IMR-90 (cell line): Measurements from ENCODE around the gene C16orf86. TPM values are rescaled to one million over a fixed set of nuclear protein-coding genes. Genes with fewer than 3 reads are reported as not detected.

Source experiments
- ATAC-seq: fragments of 200-7000 bp; cut with Tn5 transposase; 2 replicates; pipeline ENCODE4 v1.9.1; 2020; ENCODE audit warnings: low read depth, mild to moderate bottlenecking, moderate library complexity
- BruUV-seq: library from RNA; stranded (reverse); fragments of 400-500 nt; replicated peaks from 2 replicates; lab custom pipeline; 2021; lab: Mats Ljungman, UMichigan
- CTCF ChIA-PET: fragments of 300-600 bp; formaldehyde crosslinking; extraction: SDS; loops from one replicate; lab custom pipeline; 2021; ENCODE audit warnings: antibody characterized with exemption; lab: Yijun Ruan, JAX
- POLR2A ChIA-PET: fragments of 300-600 bp; sonication (Branson Sonifier 250); formaldehyde crosslinking; loops from one replicate; lab custom pipeline; 2022; ENCODE audit warnings: antibody characterized with exemption; ENCODE audit not compliant: unreplicated experiment; lab: Charles Lee
- DNase-seq: peaks from one replicate; pipeline ENCODE4 v3.0.0; 2013
- H2AFZ ChIP-seq: replicated peaks from 2 replicates; pipeline ENCODE3; 2013; ENCODE audit warnings: low read length, mild to moderate bottlenecking; ENCODE audit not compliant: poor library complexity
- H2AK5ac ChIP-seq: 2 replicates; pipeline ENCODE4 v1.6.1; 2013; ENCODE audit warnings: low read depth, low read length, inconsistent platforms
- H2AK9ac ChIP-seq: replicated peaks from 2 replicates; pipeline ENCODE3; 2013; ENCODE audit warnings: mild to moderate bottlenecking, low read depth, low read length, moderate library complexity; ENCODE audit not compliant: poor library complexity
- H2BK120ac ChIP-seq: 2 replicates; pipeline ENCODE4 v1.6.1; 2013; ENCODE audit warnings: low read depth, low read length, inconsistent platforms
- H2BK15ac ChIP-seq: 3 replicates; pipeline ENCODE4 v1.6.1; 2013; ENCODE audit warnings: low read depth, low read length, inconsistent platforms
- H2BK20ac ChIP-seq: 2 replicates; pipeline ENCODE4 v1.6.1; 2013; ENCODE audit warnings: low read depth, mild to moderate bottlenecking, inconsistent platforms, low read length, moderate library complexity
- H2BK5ac ChIP-seq: 2 replicates; pipeline ENCODE4 v1.6.1; 2013; ENCODE audit warnings: mild to moderate bottlenecking, low read depth, low read length, inconsistent platforms; ENCODE audit not compliant: poor library complexity, severe bottlenecking
- H3K14ac ChIP-seq: replicated peaks from 2 replicates; pipeline ENCODE4 v1.6.1; 2013; ENCODE audit warnings: low read depth, low read length, inconsistent platforms
- H3K18ac ChIP-seq: 2 replicates; pipeline ENCODE4 v1.6.1; 2013; ENCODE audit warnings: low read depth, low read length, control low read depth
- H3K23ac ChIP-seq: 2 replicates; pipeline ENCODE4 v1.6.1; 2013; ENCODE audit warnings: low read depth, low read length, inconsistent platforms
- H3K27ac ChIP-seq: 2 replicates; pipeline ENCODE4 v1.5.1; 2013; ENCODE audit warnings: mild to moderate bottlenecking, control low read depth, low read length; ENCODE audit not compliant: insufficient read depth
- H3K27me3 ChIP-seq: 2 replicates; pipeline ENCODE4 v1.6.1; 2013; ENCODE audit warnings: low read length; ENCODE audit not compliant: control insufficient read depth, insufficient read depth
- H3K36me3 ChIP-seq: 2 replicates; pipeline ENCODE4 v1.6.1; 2013; ENCODE audit warnings: low read length, mixed read lengths; ENCODE audit not compliant: control insufficient read depth, insufficient read depth
- H3K4ac ChIP-seq: 2 replicates; pipeline ENCODE4 v1.6.1; 2013; ENCODE audit warnings: low read depth, low read length, inconsistent platforms
- H3K4me1 ChIP-seq: 2 replicates; pipeline ENCODE4 v1.6.1; 2013; ENCODE audit warnings: low read length, mixed read lengths; ENCODE audit not compliant: control insufficient read depth, insufficient read depth
- H3K4me2 ChIP-seq: 2 replicates; pipeline ENCODE4 v1.6.1; 2013; ENCODE audit warnings: low read depth, mild to moderate bottlenecking, control low read depth, low read length, moderate library complexity
- H3K4me3 ChIP-seq: 2 replicates; pipeline ENCODE4 v1.5.1; 2013; ENCODE audit warnings: low read depth, mild to moderate bottlenecking, control low read depth, low read length, moderate library complexity; ENCODE audit not compliant: insufficient read depth
- H3K56ac ChIP-seq: 2 replicates; pipeline ENCODE4 v1.6.1; 2013; ENCODE audit warnings: low read length, inconsistent platforms; ENCODE audit not compliant: insufficient read depth; ENCODE audit errors: extremely low read depth
- H3K79me1 ChIP-seq, 2 experiments: 2 replicates each; pipeline ENCODE4 v1.6.1; 2013; ENCODE audit warnings: low read length in 2 of 2, inconsistent platforms in 1 of 2, low read depth in 1 of 2
- H3K9ac ChIP-seq: 2 replicates; pipeline ENCODE4 v1.6.1; 2013; ENCODE audit warnings: low read depth, low read length, control low read depth
- H3K9me1 ChIP-seq: 2 replicates; pipeline ENCODE4 v1.6.1; 2013; ENCODE audit warnings: low read length, inconsistent platforms; ENCODE audit not compliant: insufficient read depth
- H3K9me3 ChIP-seq: 2 replicates; pipeline ENCODE4 v1.6.1; 2013; ENCODE audit warnings: low read length; ENCODE audit not compliant: control insufficient read depth, insufficient read depth
- H4K20me1 ChIP-seq: 2 replicates; pipeline ENCODE4 v1.6.1; 2013; ENCODE audit warnings: low read length, inconsistent platforms; ENCODE audit not compliant: insufficient read depth
- H4K5ac ChIP-seq: 2 replicates; pipeline ENCODE4 v1.6.1; 2013; ENCODE audit warnings: mild to moderate bottlenecking, low read depth, low read length, control low read depth
- H4K8ac ChIP-seq, 2 experiments: 2 replicates each; pipeline ENCODE4 v1.6.1; 2013; ENCODE audit warnings: low read depth in 2 of 2, low read length in 2 of 2, control low read depth in 1 of 2, inconsistent platforms in 1 of 2
- H4K91ac ChIP-seq: 2 replicates; pipeline ENCODE4 v1.6.1; 2013; ENCODE audit warnings: low read depth, low read length, inconsistent platforms; ENCODE audit not compliant: insufficient read depth
- BHLHE40 ChIP-seq: fragments of 150-350 bp; IDR thresholded peaks from 2 replicates; pipeline ENCODE4 v1.6.1; 2016; ENCODE audit warnings: mild to moderate bottlenecking, low read depth, low read length
- WGBS, 2 experiments: methylation state at CpG; one replicate each; pipeline versions ENCODE4 v1.1.5 to v1.1.7; 2013; ENCODE audit warnings: missing lambda C conversion rate in 2 of 2; ENCODE audit not compliant: insufficient read length in 1 of 2; ENCODE audit errors: extremely low coverage in 2 of 2; 5-methylcytosine and 5-hydroxymethylcytosine counted together
- dilution Hi-C: fragments of 300-500 bp; cut with HindIII; formaldehyde crosslinking; loops from one replicate; pipeline ENCODE4 v1.14.3; 2018; ENCODE audit warnings: low sequenced_read_pairs; ENCODE audit not compliant: unreplicated experiment
- in situ Hi-C: fragments of 300-500 bp; cut with MboI; formaldehyde crosslinking; loops from 3 replicates; pipeline ENCODE4 v1.14.3; 2019; ENCODE audit warnings: low sequenced_read_pairs, inconsistent platforms, mixed read lengths
- intact Hi-C: fragments of 100-400 bp; cut with micrococcal nuclease; formaldehyde crosslinking; loops from 2 replicates; pipeline ENCODE4 v1.10.0; 2022
- polyA plus RNA-seq, 3 experiments: library from polyadenylated mRNA; depleted of rRNA; stranded (reverse); fragments of >200 nt; gene quantifications; 2 replicates each; pipeline ENCODE4 v1.2.3, GENCODE V29; 2012; ENCODE audit warnings: low replicate concordance in 1 of 3
- total RNA-seq: library from RNA; depleted of rRNA; stranded (reverse); fragments of >200 nt; gene quantifications from 2 replicates; pipeline ENCODE4 v1.2.3, GENCODE V29; 2012

The C16orf86 gene
- total and polyA plus RNA-seq, 2 of the 4 experiments (the other 2 are of a cell fraction), result 0.54 to 0.70 TPM

DNA sequence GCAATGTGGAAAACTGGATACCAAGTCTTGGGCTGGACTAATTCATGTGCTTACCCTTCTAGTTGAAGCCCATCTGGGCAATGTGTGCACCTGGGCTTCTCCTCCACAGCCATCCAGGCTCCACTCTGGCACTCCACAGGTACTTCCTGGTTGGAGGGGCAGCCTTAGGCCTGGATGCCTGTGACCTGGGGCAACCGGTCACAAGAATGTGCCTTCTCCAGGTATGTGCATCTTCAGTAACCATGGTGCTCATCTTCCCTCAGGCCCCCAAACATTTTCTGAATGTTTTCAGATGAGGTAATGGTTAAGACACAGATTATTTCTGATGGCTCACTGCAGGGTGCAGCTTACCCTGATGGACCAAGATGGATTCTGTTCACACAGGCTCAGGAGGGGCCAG is 11.1 kb downstream of the C16orf86 start:
- in situ Hi-C loops (no loop called here), dilution Hi-C loops (no loop called here), intact Hi-C loops (loop anchor here (10.0 kb wide), 1 partner anchor 357 kb away; no protein-coding TSS in a partner anchor)
- Histone ChIP-seq H3K36me3 (peaks cover 13% of the 10 kb centered on the region), H4K91ac (no peak overlapping the region), H3K79me1 (peaks cover 0 to 17% of the 10 kb centered on the region in 2 experiments; a peak in 2 of 4 replicates), H3K9ac (no peak overlapping the region), H2AFZ (no peak overlapping the region), H3K4me1 (no peaks in the 10 kb centered on the region), H3K14ac (no peak overlapping the region), H2BK120ac (no peak overlapping the region), H3K4me3 (no peak overlapping the region), H3K18ac (no peak overlapping the region), H3K23ac (no peak overlapping the region), H3K4ac (no peak overlapping the region), H4K5ac (no peak overlapping the region), H3K9me3 (no peaks in the 10 kb centered on the region), H2AK5ac (no peak overlapping the region), H2BK5ac (no peak overlapping the region), H3K9me1 (0 out of 2 replicates have a peak, but pooled peaks cover 3% of the 10 kb centered on the region), H3K56ac (no peak overlapping the region), H2BK20ac (no peak overlapping the region), H3K4me2 (no peak overlapping the region), H3K27ac (no peak overlapping the region), H4K20me1 (no peaks in the 10 kb centered on the region), H3K27me3 (no peaks in the 10 kb centered on the region), H2AK9ac (no peak overlapping the region), H4K8ac (no peak overlapping the region), H2BK15ac (no peak overlapping the region)
- no CpG with 5 or more reads among the region's 1 CpG for WGBS, 2 experiments
- CTCF ChIA-PET, result no interaction called here
- DNase-seq, result no peak
- no peak for ATAC-seq
- BruUV-seq, result no TSS peak
- POLR2A ChIA-PET, result no interaction called here
- no peak for TF ChIP-seq BHLHE40
